OCI-LY1 (cell line): ENCODE results near the gene F9.

Experiments used
- EZH2 ChIP-seq: fragments of 200-600 bp; sonication (generic), shearing (Covaris generic); IDR thresholded peaks from 2 replicates; pipeline ENCODE4 v1.8.0; 2017; ENCODE audit warnings: borderline replicate concordance, mixed run types, mild to moderate bottlenecking, antibody characterized with exemption, low read length, moderate library complexity, mixed read lengths
- TF ChIP-seq, protein P1 (sequence below): fragments of 200-600 bp; sonication (generic), shearing (Covaris generic); IDR thresholded peaks from 2 replicates; pipeline ENCODE4 v1.5.1; 2017; ENCODE audit warnings: mild to moderate bottlenecking, antibody characterized with exemption, low read length, moderate library complexity, mixed read lengths

- no peak for TF ChIP-seq EZH2
- TF ChIP-seq, protein P1, sequence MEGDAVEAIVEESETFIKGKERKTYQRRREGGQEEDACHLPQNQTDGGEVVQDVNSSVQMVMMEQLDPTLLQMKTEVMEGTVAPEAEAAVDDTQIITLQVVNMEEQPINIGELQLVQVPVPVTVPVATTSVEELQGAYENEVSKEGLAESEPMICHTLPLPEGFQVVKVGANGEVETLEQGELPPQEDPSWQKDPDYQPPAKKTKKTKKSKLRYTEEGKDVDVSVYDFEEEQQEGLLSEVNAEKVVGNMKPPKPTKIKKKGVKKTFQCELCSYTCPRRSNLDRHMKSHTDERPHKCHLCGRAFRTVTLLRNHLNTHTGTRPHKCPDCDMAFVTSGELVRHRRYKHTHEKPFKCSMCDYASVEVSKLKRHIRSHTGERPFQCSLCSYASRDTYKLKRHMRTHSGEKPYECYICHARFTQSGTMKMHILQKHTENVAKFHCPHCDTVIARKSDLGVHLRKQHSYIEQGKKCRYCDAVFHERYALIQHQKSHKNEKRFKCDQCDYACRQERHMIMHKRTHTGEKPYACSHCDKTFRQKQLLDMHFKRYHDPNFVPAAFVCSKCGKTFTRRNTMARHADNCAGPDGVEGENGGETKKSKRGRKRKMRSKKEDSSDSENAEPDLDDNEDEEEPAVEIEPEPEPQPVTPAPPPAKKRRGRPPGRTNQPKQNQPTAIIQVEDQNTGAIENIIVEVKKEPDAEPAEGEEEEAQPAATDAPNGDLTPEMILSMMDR: no peak
Measured at GRCh38 chrX:139542652-139543051, 12.1 kb downstream of the F9 start.
